HG02759 (cell line): Measurements from ENCODE around the gene RNASE11.
"Not testable (repeated sequence)": the region's sequence is repeated elsewhere in the genome, so short reads cannot be mapped to it uniquely, and the experiment has no call there.

ENCODE experiments used
- ATAC-seq: cut with Tn5 transposase; IDR thresholded peaks from one replicate; pipeline ENCODE4 v1.9.1; 2021; ENCODE audit warnings: mild to moderate bottlenecking, moderate library complexity; ENCODE audit not compliant: unreplicated experiment

The RNASE11 gene

DNA sequence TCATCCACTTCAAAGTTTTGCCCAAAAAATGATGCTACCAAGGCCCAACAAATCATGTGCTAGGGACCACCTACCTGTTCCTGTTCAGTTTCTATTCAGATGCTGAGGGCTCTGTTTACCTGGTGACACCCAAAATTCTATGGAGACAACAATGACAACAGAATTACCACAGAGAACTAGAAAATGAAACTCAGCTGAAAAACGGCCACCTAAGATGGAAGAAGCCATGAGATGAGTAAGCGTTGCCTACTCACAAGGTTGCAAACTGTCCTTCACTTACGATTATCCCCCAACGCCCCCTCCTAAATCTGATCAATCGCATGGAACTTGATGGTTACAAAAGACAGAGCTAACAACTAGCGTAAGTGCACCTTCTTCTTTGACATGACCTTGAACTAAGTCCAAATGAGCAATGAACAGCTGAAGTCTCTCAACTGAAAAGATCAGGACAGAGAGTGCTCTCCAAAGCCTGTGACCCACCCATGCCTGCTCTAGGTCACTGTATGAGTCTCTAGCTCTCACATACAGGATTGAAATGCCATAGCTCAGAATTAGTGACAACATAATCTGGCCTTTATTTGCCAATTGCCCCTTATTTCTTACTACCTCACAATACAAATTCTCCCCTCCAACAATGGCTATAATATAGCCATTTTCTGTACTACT, at the start of gene RNASE11:
Gene RNASE11 (minus strand): TSS at position 513 of the 666 bp plus-strand sequence.
- ATAC-seq = no peak

DNA sequence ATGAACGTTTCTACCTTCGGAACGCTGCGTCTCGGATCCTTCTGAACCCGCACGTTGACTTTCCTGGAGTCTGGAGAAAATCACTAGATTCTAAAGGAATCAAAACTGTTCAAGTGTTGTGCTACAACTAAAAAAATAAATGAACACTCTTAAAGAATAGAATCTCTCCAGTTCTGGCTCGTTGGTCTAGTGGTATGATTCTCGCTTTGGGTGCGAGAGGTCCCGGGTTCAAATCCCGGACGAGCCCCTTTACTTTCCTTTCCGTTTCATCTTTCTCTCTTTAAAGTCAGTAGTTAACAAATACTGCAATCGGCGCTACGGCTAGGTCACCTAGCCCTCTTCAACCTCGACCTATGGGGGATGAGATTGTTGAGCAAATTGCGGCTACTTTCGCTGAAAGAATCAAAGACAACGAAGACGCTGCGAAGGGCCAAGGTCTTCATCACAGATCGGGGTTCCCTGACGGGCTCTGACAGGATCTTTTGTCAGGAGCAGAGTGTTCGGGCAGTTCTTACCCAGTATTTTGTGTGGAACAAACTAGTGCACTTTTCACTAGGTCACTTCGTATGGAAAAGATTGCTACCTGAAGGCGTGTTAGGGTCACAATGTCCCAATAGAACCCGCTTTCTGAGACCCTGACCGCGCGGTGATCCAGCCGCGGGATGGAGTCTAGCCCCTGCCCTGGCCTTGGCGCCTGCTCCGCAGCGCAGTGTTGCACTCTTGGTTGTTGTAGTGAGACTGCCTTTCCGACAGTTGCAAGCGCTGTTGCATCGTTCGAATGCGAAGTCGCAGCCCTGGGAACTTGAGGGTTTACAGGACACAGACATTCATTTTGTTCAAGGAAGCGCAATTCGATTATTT, 45.3 kb upstream of the RNASE11 start:
- peak; percentile 73 for ATAC-seq

- peak; percentile 24 for ATAC-seq
Observed at GRCh38 chr14:20632448-20632830, 44.6 kb upstream of the RNASE11 start.

- ATAC-seq = peak; percentile 5
Observed at GRCh38 chr14:20631880-20632389, 44.1 kb upstream of the RNASE11 start.

DNA sequence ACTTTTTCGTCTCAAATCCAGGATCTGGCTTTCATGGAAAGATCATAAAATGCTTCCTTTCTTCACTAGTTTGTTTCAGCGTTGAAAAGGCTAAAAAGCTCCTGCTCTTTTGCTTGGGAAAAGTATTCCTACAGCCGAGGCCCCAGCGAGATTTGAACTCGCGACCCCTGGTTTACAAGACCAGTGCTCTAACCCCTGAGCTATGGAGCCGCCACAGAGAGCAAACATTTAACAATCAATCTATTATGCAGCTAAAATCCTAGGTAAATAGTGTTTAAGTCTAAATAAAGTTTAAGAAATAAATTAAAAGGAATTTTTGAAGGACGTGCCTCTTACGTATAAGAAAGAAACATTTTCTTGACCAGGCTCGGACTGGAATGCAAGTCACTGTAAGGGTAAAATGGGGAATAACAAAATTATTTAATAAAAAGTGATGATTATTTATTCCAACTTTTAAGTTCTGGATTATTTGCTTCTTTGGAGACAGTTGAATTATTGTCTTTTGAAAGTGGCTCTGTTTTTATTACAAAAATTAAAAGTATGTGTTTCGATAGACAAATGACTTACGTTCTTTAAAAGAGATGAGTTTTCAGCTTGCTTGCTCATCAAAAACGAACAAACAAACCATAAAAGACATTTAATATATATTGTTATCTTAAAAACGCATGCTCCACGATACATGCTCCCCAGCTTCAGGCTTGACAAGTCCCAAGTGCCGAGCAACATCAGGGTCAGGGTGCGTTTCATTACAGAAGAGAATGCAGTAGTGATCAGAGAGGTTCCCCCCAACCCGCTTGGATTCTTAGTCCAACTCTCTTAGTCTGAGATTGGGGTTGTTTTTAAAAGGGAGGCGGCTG, 43.5 kb upstream of the RNASE11 start:
- peak; percentile 26 for ATAC-seq

DNA sequence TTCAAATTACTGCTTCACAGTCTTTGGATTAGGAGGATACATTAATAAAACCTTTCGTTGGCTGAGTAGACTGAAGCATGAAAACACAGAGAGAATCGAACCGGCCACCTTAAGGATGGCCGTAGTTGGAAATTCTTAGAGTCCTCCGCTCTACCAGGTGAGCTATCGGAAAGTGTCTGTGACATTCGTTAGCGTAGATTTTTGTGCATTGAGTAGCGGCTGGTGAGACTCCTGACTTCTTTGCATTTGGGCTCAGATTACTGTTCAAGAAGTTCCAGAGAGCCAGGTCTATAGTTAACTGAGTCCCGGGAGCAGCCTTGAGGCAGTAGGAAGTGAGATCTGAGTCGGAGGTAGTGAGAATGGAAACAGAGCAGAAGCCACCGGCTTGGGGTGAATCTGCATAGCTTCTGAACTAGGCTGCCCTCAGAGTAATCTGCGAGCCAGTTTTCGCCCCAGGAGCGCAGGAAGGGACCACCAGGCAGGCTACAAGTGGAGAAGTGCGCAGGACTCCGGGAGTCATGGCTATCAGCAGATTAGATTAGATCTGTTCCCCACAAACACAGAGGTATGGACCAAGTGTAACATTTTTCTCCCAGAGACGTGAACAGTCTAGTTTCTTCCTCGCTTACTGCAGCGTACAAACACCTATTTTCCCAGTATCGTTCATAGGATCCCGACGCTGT, 42.7 kb upstream of the RNASE11 start:
- peak; percentile 30 for ATAC-seq

DNA sequence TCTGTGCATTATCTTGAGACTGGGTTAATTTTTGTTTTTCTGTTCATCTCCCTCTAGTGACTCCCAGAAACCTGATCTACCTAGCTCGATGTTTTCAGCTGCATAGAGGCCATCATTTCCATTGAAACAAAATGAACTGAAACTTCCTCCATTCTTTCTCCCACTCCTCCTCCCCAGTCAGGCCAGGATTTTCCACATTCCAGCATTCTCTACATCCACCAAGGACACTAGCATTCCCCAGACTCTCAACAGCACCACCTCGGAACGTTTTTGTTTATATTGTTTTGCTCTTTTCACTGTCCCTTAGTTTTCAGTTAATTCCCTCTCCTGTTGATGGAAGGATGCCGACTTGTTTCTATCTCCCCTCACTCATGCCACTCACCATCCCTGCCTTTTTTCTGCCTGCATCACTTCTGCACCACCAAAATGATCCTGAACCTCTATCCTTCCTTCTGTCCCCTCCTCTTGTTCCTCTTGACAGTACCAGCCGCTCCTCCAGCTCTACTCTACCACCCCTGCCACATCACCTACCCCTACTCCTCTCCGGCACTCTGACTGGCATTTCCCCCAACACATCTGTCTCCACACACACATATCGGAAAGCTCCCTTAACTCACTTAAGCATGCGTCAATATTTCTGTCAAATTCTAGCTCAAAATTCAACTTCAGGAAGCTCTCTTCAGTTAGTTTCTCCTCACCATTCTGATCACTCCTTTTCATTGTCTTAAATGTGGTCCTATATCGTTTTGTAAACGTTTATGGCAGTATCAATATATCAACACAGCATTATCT, 40.5 kb upstream of the RNASE11 start:
- ATAC-seq = no peak

DNA sequence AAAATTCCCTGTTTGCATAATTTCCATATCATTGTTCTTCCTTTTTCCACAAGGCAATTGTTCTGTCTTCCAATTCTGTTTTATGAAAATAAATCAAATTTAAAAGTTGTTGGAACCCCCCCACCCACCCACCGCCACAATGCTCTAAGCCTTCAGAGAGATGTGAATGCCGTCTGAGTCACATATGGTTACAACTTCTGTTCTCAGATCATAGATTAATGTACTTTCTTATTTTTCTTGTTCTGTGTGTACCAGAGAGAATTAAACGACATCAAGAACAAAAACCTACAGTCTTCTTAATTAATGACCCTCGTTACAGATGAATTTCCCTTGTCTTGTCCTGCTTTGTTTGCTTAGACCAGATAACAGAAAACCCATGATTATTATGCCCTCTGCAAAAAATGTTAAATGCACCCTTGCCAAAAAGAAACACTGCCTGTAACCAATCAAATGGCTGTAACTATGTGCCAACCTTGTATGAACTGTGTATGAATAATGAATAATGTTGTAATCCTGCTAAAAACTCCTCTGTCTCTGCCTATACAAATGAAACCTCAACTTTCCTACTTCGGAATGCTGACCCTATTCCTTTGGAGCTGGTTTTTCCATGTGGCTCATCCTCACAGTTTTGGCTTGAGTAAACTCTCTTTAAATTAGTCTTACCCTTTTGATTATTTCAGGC, 39.7 kb upstream of the RNASE11 start:
- ATAC-seq = no peak

DNA sequence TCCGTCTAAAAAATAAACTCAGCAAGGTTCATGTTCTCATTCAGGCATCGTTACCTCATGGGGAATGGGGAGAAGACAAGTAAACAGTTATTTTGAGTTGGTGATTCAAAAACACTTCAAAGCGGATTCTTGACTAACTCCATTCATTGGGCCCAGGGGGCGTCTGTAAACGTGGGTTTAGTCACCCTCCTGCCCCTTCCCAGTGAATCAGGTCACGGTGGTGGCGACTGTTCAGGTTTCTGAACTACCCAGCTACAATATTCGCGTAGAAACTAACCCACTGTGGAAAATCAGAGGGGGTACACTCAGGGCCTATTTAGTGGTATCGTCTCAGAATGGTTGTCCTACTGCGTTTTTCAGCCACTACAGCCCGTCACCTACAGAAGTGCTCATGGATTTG, 38.5 kb upstream of the RNASE11 start:
- ATAC-seq = no peak

GRCh38 chr14:20624495-20625070, 36.8 kb upstream of the RNASE11 start:
- ATAC-seq = peak; percentile 52

- no peak for ATAC-seq
Observed at GRCh38 chr14:20623798-20624197, 36.0 kb upstream of the RNASE11 start.

GRCh38 chr14:20622816-20623291, 35.1 kb upstream of the RNASE11 start:
- ATAC-seq = no peak

DNA sequence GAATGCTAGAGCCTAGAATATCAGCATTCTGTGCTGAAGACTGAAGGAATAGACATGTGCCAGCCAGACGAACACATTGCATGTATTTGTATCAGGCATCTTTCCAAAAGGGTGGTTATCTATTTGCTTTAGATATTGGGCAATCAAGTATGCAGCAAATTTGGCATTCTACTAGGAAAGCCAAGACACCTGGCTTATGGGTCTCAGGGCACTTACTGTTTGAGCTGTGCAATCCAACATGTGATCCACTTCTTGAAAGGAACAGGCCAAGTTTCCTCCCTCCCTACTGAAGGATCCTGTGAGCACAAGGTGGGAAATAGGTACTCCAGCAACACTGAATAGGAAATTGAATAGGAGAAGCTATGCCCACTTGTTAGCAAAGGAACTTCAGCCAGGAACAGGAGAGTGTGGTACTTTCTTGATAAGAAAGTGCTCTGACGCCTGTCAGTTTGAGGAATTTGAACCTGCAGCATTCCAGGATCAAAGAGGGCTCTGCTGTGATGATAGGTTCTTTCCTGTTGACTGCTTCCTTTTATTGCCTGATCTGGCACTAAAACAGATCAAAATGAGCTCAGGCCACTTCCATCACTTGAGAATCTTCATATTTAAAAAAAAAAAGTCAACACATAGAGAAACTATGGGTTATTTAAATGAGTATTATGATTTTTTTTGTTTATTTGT, 33.1 kb upstream of the RNASE11 start:
- ATAC-seq = no peak

DNA sequence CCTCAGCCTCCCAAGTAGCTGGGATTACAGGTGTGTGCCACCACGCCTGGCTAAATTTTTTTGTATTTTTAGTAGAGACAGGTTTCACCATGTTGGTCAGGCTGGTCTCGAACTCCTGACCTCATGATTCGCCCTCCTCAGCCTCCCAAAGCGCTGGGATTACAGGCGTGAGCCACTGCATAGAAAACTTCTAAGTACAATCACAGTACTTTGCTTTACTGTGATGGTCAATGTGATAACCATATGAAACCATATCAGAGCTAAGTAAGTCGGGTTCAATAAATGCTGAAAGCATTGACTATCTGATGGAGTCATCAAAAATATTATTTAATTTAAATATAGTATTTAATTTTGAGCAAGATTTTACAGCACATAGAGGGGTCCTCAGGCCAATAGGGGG, 31.9 kb upstream of the RNASE11 start:
- ATAC-seq = not testable (repeated sequence)

- ATAC-seq = no peak
Observed at GRCh38 chr14:20618271-20618749, 30.5 kb upstream of the RNASE11 start.

- ATAC-seq = peak; percentile 16
Observed at GRCh38 chr14:20617138-20618003, 29.6 kb upstream of the RNASE11 start.

GRCh38 chr14:20615996-20616395, 28.2 kb upstream of the RNASE11 start:
- ATAC-seq = no peak
